ENCODE measurements around the gene CCDC80.
"Not testable (repeated sequence)": the region's sequence is repeated elsewhere in the genome, so short reads cannot be mapped to it uniquely, and the experiment has no call there.

CCDC80 gene

GRCh38 chr3:112665009-112665408, 24.1 kb upstream of the CCDC80 start:
- DNase-seq: not testable (repeated sequence)

- DNase-seq: no peak
Measured at GRCh38 chr3:112656043-112656442, 15.1 kb upstream of the CCDC80 start.

- no peak for DNase-seq
Measured at GRCh38 chr3:112654979-112655378, 14.0 kb upstream of the CCDC80 start.

GRCh38 chr3:112654492-112654891, 13.5 kb upstream of the CCDC80 start:
- no peak for DNase-seq

GRCh38 chr3:112653881-112654300, 12.9 kb upstream of the CCDC80 start:
- no peak for DNase-seq

- DNase-seq: no peak
Measured at GRCh38 chr3:112653209-112653871, 12.4 kb upstream of the CCDC80 start.

GRCh38 chr3:112651516-112651915, 10.6 kb upstream of the CCDC80 start:
- no peak for DNase-seq

- no peak for DNase-seq
Measured at GRCh38 chr3:112651071-112651470, 10.1 kb upstream of the CCDC80 start.

GRCh38 chr3:112650482-112650881, 9.5 kb upstream of the CCDC80 start:
- no peak for DNase-seq

GRCh38 chr3:112649478-112649735, 8.5 kb upstream of the CCDC80 start:
- DNase-seq: no peak

- DNase-seq: no peak
Measured at GRCh38 chr3:112647122-112647521, 6.2 kb upstream of the CCDC80 start.

- DNase-seq: no peak
Measured at GRCh38 chr3:112646623-112647022, 5.7 kb upstream of the CCDC80 start.

GRCh38 chr3:112644453-112644852, 3.5 kb upstream of the CCDC80 start:
- DNase-seq: no peak

- DNase-seq: no peak
Measured at GRCh38 chr3:112643621-112644240, 2.8 kb upstream of the CCDC80 start.

GRCh38 chr3:112642912-112643506, 2.1 kb upstream of the CCDC80 start:
- no peak for DNase-seq

- DNase-seq: no peak
Measured at GRCh38 chr3:112640276-112640929, 540 bp downstream of the CCDC80 start.

GRCh38 chr3:112639455-112640225, 1.3 kb downstream of the CCDC80 start:
- no peak for DNase-seq

GRCh38 chr3:112638327-112639020, 2.5 kb downstream of the CCDC80 start:
- no peak for DNase-seq

GRCh38 chr3:112637700-112638099, 3.2 kb downstream of the CCDC80 start:
- no peak for DNase-seq

GRCh38 chr3:112635674-112636073, 5.3 kb downstream of the CCDC80 start:
- no peak for DNase-seq

- DNase-seq: no peak
Measured at GRCh38 chr3:112634786-112635541, 6.0 kb downstream of the CCDC80 start.

GRCh38 chr3:112633757-112634156, 7.2 kb downstream of the CCDC80 start:
- DNase-seq: no peak
